Lung (tissue), 12 donors: ENCODE measurements around the gene KRTAP5-6. TPM values are rescaled to one million over a fixed set of nuclear protein-coding genes. Genes with fewer than 3 reads are reported as not detected.

Experiments
- ATAC-seq: fragments of 200-7000 bp; cut with Tn5 transposase; one replicate; pipeline ENCODE4 v1.9.1; 2020; ENCODE audit warnings: moderate number of reproducible peaks; ENCODE audit not compliant: insufficient read depth, low FRiP score
- DNase-seq, 3 donors: peaks; one replicate each; pipeline ENCODE4 v3.0.0-alpha.2; 2013 to 2017
- H3K27ac ChIP-seq, 2 donors: one replicate each; pipeline ENCODE4 v1.5.1; 2013; ENCODE audit warnings: mild to moderate bottlenecking in 2 of 2, moderate library complexity in 2 of 2, control low read depth in 1 of 2, inconsistent platforms in 1 of 2, low read depth in 1 of 2, low read length in 1 of 2
- H3K27me3 ChIP-seq, 3 donors: one replicate each; pipeline ENCODE4 v1.5.1; 2013; ENCODE audit warnings: low read length in 2 of 3; ENCODE audit not compliant: control insufficient read depth in 3 of 3, insufficient read depth in 3 of 3
- H3K36me3 ChIP-seq, 4 donors: one replicate each; pipeline ENCODE4 v1.5.1; 2013; ENCODE audit warnings: low read length in 4 of 4, mild to moderate bottlenecking in 1 of 4, moderate library complexity in 1 of 4; ENCODE audit not compliant: control insufficient read depth in 4 of 4, insufficient read depth in 4 of 4
- H3K4me1 ChIP-seq, 5 donors: one replicate each; pipeline ENCODE4 v1.5.1; 2013; ENCODE audit warnings: low read length in 5 of 5, mild to moderate bottlenecking in 2 of 5, moderate library complexity in 1 of 5; ENCODE audit not compliant: control insufficient read depth in 5 of 5, insufficient read depth in 5 of 5
- H3K4me3 ChIP-seq: one replicate; pipeline ENCODE4 v1.5.1; 2013; ENCODE audit warnings: mild to moderate bottlenecking, control low read depth, moderate library complexity
- H3K9ac ChIP-seq, 2 donors: one replicate each; pipeline ENCODE4 v1.5.1; 2013; ENCODE audit warnings: low read length in 2 of 2, control low read depth in 1 of 2; ENCODE audit not compliant: insufficient read depth in 1 of 2
- H3K9me3 ChIP-seq, 4 donors: one replicate each; pipeline ENCODE4 v1.5.1; 2013; ENCODE audit warnings: low read length in 3 of 4, mild to moderate bottlenecking in 1 of 4, moderate library complexity in 1 of 4; ENCODE audit not compliant: control insufficient read depth in 4 of 4, insufficient read depth in 3 of 4
- CTCF ChIP-seq: IDR thresholded peaks from 2 replicates; pipeline ENCODE4 v1.5.1; 2012; ENCODE audit warnings: mild to moderate bottlenecking; ENCODE audit errors: control extremely low read depth, extremely low read depth
- WGBS, 2 donors: extraction: QIAGEN DNeasy Blood & Tissue Kit; methylation state at CpG; one replicate each; pipeline ENCODE4 v1.1.7; 2013; 5-methylcytosine and 5-hydroxymethylcytosine counted together
- polyA plus RNA-seq, 2 donors: library from polyadenylated mRNA; stranded (reverse); fragments of 200-250 nt; gene quantifications; one replicate each; pipeline ENCODE4 v1.2.1, GENCODE V29; 2013
- total RNA-seq, 2 donors: library from RNA; depleted of rRNA in 1 of 2; stranded (reverse); fragments of >200 nt in 1 of 2; gene quantifications; one replicate each; pipeline ENCODE4 v1.2.1, GENCODE V29; 2014 to 2021
- donor health status: control.
- donor health status: control.
- donor health status: Bipolar disorder and iron deficiency.
- donor health status: healthy.
- donor health status: DM: yes; HTN: yes; CAD: no.

The KRTAP5-6 gene
- total and polyA plus RNA-seq, 4 donors = not detected

GRCh38 chr11:1743585-1744136 lies 46.7 kb downstream of the KRTAP5-6 start:
- H3K4me3 ChIP-seq = no peak overlapping the region
- DNase-seq = no peak
- peaks cover 0 to 32% (median 9%) of the 10 kb centered on the region in 3 donors for H3K27me3 ChIP-seq
- H3K9ac ChIP-seq = no peak overlapping the region
- peaks cover 0 to 2% (median 0%) of the 10 kb centered on the region in 4 donors for H3K9me3 ChIP-seq
- peaks cover 0 to 3% (median 0%) of the 10 kb centered on the region in 5 donors for H3K4me1 ChIP-seq
- H3K36me3 ChIP-seq = no peaks in the 10 kb centered on the region
- no peak for ATAC-seq
- H3K27ac ChIP-seq = no peak overlapping the region
- TF ChIP-seq CTCF = no peak
- WGBS, 2 donors = 84 to 91% methylated on average over 10 of the region's 10 CpGs

DNA sequence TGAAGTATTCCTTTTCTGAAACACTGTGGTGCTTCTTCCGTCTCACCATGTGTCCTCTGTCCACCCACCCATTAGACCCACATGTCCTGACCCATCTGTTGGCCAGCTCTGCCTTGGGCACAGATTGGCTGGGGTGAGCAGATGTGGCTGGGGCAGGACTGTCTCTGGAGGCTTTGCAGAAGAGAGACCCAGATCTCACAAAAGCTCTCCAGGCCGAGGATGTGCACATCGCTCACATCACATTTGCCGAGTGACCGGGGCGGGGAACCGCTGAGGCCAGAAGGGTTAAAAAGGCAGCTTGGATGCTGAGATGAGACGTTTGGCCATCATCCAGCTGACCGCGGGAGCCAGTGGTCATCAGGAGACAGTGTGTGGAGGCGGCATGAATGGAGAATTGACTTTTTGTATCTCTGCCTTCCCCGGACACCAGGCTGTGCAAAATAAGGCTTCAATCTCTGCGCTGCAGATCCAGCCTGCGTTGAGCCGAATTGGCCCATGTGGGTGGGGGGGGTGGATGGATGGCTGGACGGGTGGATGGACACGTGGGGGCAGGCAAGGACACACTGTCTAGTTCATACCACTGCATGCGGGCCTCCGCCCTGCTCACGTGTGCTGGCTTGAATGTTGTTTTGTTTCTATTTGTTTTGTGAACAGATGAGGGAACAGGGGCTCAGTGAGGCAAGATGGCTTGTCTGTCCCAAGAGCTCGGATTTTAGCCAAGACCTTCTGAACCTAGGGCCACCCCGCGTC lies 47.3 kb downstream of the KRTAP5-6 start:
- H3K27me3 ChIP-seq = peaks cover 0 to 32% (median 9%) of the 10 kb centered on the region in 3 donors
- peaks cover 0 to 2% (median 0%) of the 10 kb centered on the region in 4 donors for H3K9me3 ChIP-seq
- H3K4me3 ChIP-seq = no peak overlapping the region
- no peak for TF ChIP-seq CTCF
- ATAC-seq (no peak), DNase-seq (no peak)
- H3K36me3 ChIP-seq = no peaks in the 10 kb centered on the region
- no peak overlapping the region for H3K27ac ChIP-seq
- WGBS, 2 donors = 67 to 87% methylated on average over 23 of the region's 23 CpGs
- H3K4me1 ChIP-seq = peaks cover 0 to 4% (median 0%) of the 10 kb centered on the region in 5 donors
- no peak overlapping the region for H3K9ac ChIP-seq

DNA sequence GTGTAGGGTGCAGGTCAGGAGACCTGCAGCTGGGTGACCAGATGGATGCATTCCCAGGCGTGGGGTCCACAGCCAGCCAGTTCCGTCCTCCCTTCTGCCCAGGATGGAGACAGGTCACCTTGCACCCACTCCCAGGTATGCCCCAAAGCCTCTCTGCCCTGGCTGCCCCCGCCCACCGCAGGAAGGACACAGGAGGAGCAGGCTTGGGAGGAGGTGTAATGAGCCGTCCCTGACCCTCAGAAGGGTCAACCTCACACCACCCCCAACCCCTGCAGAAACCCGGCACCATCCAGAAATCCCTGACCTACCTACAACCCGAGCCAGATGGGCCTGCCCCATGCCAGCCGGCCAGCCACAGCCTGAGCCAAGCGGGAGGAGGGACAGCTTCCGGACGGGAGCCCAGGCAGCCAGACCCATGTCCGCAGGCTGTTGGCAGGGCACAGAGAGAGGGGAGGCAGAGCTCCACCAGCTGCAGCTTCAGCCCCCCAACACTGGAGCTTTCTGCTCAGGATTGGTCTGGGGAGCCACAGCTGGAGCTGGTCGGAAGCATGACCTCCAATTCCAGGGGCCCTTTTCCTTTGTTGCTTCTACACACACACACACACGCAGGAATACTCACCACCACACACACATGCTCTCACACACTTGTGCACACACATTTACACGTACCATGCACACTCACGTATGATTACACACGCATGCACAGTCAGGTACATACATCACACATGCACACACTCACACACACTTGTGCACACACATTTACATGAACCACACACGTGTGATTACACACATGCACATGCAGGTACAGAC lies 48.1 kb downstream of the KRTAP5-6 start:
- no peaks in the 10 kb centered on the region for H3K36me3 ChIP-seq
- DNase-seq (no peak), ATAC-seq (no peak)
- no peak overlapping the region for H3K9ac ChIP-seq
- H3K4me3 ChIP-seq = no peak overlapping the region
- peaks cover 0 to 38% (median 15%) of the 10 kb centered on the region in 3 donors for H3K27me3 ChIP-seq
- 76 to 86% methylated on average over 18 of the region's 18 CpGs for WGBS, 2 donors
- H3K4me1 ChIP-seq = peaks cover 0 to 10% (median 0%) of the 10 kb centered on the region in 5 donors
- H3K9me3 ChIP-seq = peaks cover 0 to 2% (median 0%) of the 10 kb centered on the region in 4 donors
- no peak overlapping the region for H3K27ac ChIP-seq
- no peak for TF ChIP-seq CTCF
